ENCODE measurements around the gene KRTAP19-1. TPM values are rescaled to one million over a fixed set of nuclear protein-coding genes. Genes with fewer than 3 reads are reported as not detected.
"Not testable (repeated sequence)": the region's sequence is repeated elsewhere in the genome, so short reads cannot be mapped to it uniquely, and the experiment has no call there.

KRTAP19-1 gene
- polyA plus RNA-seq, 3 donors: not detected

DNA sequence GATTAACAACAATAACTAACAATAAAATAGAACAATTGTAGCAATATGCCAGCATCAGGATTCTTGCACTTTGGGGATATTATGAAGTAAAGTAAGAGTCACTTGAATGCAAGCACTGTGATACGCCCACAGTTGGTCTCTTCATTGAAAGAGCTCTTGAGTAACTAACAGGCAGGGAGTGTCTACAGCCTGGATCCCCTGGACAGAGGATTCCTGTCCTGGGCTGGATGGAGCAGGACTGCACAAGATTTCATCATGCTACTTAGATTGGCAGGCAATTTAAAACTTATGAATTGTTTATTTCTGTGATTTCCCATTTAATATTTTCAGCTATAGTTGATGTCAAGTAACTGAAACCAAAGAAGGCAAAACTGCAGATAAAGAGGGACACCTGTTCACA, 35.5 kb upstream of the KRTAP19-1 start:
- H3K4me3 Mint-ChIP-seq: no peak overlapping the region
- Histone ChIP-seq H3K79me2 (ENCODE audit: insufficient read depth, low read length) (no peaks in the 10 kb centered on the region), H3K4me2 (replicated peaks; ENCODE audit: extremely low read depth, low read length, poor library complexity, severe bottlenecking) (no peak overlapping the region), H3K9ac (ENCODE audit: insufficient read depth, low read length, poor library complexity, severe bottlenecking) (no peak overlapping the region), H3K27me3 (ENCODE audit: control insufficient read depth in 2 of 2, insufficient read depth in 2 of 2, low read length in 2 of 2) (no peaks in the 10 kb centered on the region), H3K27ac (ENCODE audit: low read depth in 1 of 2, low read length in 2 of 2) (no peak overlapping the region), H2AFZ (ENCODE audit: insufficient read depth, low read depth, low read length, poor library complexity, severe bottlenecking) (no peak overlapping the region), H3K9me3 (replicated peaks in 1 of 2; ENCODE audit: control insufficient read depth in 1 of 2, insufficient read depth in 1 of 2, low read length in 2 of 2) (peaks cover 0 to 8% of the 10 kb centered on the region in 2 donors), H4K20me1 (ENCODE audit: insufficient read depth, low read length) (no peaks in the 10 kb centered on the region), H3K36me3 (replicated peaks in 1 of 2; ENCODE audit: control insufficient read depth in 1 of 2, insufficient read depth in 2 of 2, low read length in 2 of 2) (no peaks in the 10 kb centered on the region), H3K4me3 (replicated peaks in 1 of 3; ENCODE audit: low read depth in 2 of 3, low read length in 3 of 3) (no peak overlapping the region), H3K4me1 (ENCODE audit: control insufficient read depth in 1 of 2, insufficient read depth in 2 of 2, low read length in 2 of 2) (no peaks in the 10 kb centered on the region)
- peaks cover 0 to 3% (median 0%) of the 10 kb centered on the region in 3 donors for H3K27me3 Mint-ChIP-seq (ENCODE audit: low read depth in 3 of 3)
- TF ChIP-seq CTCF (IDR thresholded peaks at IDR 0.05): no peak
- 70% methylated on average over 1 of the region's 1 CpG for WGBS (ENCODE audit: insufficient coverage)
- peaks cover 0 to 12% (median 3%) of the 10 kb centered on the region in 7 donors for H3K9me3 Mint-ChIP-seq
- intact Hi-C loops (cut with micrococcal nuclease): no loop called here
- no peaks in the 10 kb centered on the region for H3K36me3 Mint-ChIP-seq
- H3K4me1 Mint-ChIP-seq: no peaks in the 10 kb centered on the region
- no peak overlapping the region for H3K27ac Mint-ChIP-seq
- no peak for DNase-seq

DNA sequence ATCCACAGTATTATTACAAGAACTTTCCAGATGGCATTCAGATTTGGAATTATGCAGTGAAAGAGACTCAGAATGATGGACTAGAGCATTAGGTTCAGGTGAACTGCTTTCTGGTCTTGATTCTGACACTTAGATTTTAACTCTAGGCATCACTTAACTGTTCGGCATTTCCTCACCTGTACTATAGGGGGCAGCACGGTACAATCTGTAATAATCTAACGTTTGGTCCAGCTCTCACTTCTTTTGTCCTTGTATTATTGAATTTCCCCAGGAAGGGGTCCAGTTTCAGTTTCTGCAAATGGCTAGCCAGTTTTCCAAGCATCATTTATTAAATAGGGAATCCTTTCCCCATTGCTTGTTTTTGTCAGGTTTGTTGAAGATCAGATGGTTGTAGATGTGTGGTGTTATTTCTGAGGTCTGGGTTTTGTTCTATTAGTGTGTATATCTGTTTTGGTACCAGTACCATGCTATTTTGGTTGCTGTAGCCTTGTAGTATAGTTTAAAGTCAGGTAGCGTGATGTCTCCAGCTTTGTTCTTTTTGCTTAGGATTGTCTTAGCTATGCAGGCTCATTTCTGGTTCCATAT, 25.5 kb upstream of the KRTAP19-1 start:
- WGBS (ENCODE audit: insufficient coverage): 100% methylated on average over 1 of the region's 4 CpGs
- intact Hi-C loops (cut with micrococcal nuclease): not testable (repeated sequence)

More for the DNA sequence above, 25.5 kb upstream of the KRTAP19-1 start:
- not testable (repeated sequence) for H3K4me1 ChIP-seq (ENCODE audit: control insufficient read depth in 1 of 2, insufficient read depth in 2 of 2, low read length in 2 of 2); H3K36me3 ChIP-seq (replicated peaks in 1 of 2; ENCODE audit: control insufficient read depth in 1 of 2, insufficient read depth in 2 of 2, low read length in 2 of 2); H2AFZ ChIP-seq (ENCODE audit: insufficient read depth, low read depth, low read length, poor library complexity, severe bottlenecking); H3K36me3 Mint-ChIP-seq; H3K79me2 ChIP-seq (ENCODE audit: insufficient read depth, low read length); H3K27ac ChIP-seq (ENCODE audit: low read depth in 1 of 2, low read length in 2 of 2); H3K9me3 Mint-ChIP-seq; H3K27me3 ChIP-seq (ENCODE audit: control insufficient read depth in 2 of 2, insufficient read depth in 2 of 2, low read length in 2 of 2); H3K9me3 ChIP-seq (replicated peaks in 1 of 2; ENCODE audit: control insufficient read depth in 1 of 2, insufficient read depth in 1 of 2, low read length in 2 of 2); H3K4me1 Mint-ChIP-seq; H4K20me1 ChIP-seq (ENCODE audit: insufficient read depth, low read length); H3K4me3 Mint-ChIP-seq; H3K27ac Mint-ChIP-seq; H3K9ac ChIP-seq (ENCODE audit: insufficient read depth, low read length, poor library complexity, severe bottlenecking); H3K27me3 Mint-ChIP-seq (ENCODE audit: low read depth in 3 of 3); H3K4me2 ChIP-seq (replicated peaks; ENCODE audit: extremely low read depth, low read length, poor library complexity, severe bottlenecking); DNase-seq; H3K4me3 ChIP-seq (replicated peaks in 1 of 3; ENCODE audit: low read depth in 2 of 3, low read length in 3 of 3)
